Renal cortical epithelial cell (primary cell): ENCODE results near the gene RNF11. TPM values are rescaled to one million over a fixed set of nuclear protein-coding genes. Genes with fewer than 3 reads are reported as not detected.
A peak's percentile ranks its signal among the peaks of the same experiment; 100 is the strongest.
"Not testable (repeated sequence)": the region's sequence is repeated elsewhere in the genome, so short reads cannot be mapped to it uniquely, and the experiment has no call there.

Experiments used
- DNase-seq: peaks from one replicate; pipeline ENCODE4 v3.0.0-alpha.2; 2011; ENCODE audit warnings: low read depth
- total RNA-seq: library from RNA; depleted of rRNA; stranded (reverse); fragments of >200 nt; gene quantifications from 2 replicates; pipeline ENCODE4 v1.2.3, GENCODE V29; 2014

RNF11 gene, protein sequence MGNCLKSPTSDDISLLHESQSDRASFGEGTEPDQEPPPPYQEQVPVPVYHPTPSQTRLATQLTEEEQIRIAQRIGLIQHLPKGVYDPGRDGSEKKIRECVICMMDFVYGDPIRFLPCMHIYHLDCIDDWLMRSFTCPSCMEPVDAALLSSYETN
- 117 and 165 TPM in 2 replicates for total RNA-seq

DNA sequence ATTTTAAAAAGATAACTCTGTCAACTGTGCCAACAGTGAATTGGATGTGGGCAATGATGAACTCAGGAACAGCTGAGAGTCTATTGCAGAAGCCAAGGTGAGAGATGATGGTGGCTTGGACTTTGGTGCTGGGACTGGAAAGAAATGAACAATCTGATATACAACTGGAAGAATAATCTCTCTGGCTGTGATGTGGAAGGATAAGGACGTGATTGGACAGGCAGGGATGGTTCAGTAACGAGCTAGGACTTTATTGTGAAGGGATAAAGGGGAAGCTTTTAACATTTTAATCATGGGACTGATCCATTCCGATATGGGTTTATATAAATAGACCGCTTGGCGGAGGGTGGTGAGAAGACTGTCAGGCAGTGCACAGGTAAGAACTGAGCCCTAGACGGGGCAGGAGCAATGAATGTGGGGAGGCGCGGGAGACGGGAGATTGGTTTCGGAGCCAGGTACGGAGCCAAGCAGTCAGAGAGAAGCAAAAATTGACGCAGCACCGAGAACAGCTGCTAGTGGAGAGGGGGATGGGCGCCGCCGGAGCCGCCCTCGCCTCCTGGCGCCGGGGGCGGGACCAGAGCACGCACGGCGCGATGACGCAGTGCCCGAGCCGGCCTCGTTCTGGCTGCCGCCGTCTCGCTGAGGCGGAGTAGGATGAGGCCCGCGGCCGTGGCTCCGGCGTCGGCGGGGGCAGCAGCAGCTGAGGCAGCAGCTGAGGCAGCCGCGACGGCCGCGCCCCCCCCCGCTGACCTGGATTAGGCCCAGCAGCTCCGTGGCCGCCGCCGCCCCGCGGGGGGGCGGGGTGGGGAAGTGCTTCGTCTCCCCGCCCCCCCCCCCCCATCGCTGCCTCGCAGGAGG, at the start of gene RNF11:
TSS of gene RNF11 (plus strand) at position 601 of the 858 bp plus-strand sequence. CDS start 484 bp downstream, outside the sequence.
- peak; percentile 64 for DNase-seq

DNA sequence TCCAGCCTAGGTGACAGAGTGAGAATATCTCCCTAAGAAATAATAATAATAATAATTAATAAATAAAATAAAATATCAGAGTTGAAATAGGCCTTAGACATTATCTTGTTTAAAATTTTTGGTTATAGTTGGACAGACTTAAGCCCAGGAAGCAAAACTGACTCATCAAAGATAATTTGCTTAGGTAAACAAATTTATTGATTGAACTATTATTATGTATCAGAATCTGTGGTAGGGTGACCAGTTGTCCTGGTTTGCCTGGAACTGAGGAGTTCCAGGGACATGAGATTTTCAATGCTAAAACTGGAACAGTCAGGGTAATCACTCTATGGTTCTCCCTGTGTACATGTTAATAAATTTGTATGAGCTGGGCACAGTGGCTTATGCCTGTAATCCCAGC, 47.8 kb upstream of the RNF11 start:
- no peak for DNase-seq

DNA sequence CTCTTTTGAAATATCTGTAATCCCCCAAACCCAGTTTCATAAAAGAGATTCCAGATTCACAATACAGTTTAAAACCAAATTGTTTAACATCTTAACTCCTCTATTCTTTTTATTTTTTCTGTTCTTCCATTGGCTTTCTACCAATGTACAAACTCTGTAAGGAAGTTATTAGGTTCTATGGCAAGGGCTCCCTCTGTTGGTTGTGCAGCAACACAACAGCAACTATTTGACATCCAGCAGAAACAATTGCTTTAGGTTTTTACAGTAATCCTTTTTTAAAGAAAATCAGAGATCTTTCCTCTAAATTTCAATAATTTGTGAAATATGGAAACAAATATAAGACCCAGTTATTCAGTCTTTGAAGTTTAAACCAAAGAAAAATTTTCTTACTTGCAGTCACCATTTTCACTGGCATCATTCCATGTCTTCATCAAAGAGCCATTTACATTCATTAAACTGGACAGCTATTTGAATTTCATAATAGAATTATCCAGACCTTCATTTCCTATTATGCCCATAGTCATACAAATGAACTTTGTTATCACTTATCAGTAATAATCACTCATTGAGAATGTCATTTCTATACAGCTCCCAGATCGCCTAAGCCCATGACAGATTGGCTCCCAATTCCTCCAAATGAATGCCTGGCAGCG, 46.5 kb upstream of the RNF11 start:
- peak; percentile 74 for DNase-seq

DNA sequence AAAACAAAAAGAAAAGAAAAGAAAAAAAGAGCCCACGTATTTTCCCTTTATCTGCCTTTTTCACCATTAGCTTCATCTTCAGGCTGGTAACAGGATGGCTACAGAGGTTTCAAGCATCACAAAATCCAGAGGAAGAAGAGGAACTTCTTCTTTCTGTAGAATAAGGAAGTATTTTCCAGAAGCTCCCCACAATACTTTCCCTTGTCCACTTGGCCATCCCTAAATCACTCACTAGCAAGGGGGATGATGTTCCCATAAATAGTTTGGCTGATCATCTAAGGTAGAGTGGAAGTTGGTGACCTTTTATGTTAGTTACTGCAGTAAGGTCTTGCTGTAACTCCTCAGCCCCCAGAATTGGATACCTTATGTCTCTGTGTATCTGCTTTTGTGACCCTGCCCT, 45.1 kb upstream of the RNF11 start:
- no peak for DNase-seq

DNA sequence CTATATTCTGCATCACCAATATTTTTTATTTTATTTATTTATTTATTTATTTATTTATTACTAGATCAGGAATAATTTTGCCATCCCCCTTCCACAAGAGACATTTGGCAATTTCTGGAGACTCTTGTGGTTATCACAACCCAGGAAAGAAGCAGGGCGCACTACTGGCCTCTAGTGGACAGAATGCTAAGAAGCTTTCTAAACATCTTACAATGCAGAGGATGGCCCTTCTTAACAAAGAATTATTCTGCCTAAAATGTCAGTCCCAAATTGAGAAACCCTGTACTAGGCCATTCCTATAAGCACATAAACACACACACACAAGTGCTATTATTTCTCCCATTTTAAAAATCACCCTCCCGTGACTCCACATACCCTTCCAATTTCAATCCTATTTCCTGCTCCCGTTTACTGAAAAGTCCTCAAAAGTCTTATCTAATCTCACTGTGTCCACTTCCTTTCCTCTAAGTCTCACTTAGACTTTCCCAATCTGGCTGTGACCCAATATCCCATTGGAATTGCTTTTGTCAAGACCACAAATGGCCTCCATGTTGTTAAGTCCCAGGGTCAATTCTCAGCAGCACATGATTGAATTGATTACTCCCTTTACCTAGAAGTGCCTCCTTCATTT, 43.7 kb upstream of the RNF11 start:
- DNase-seq = peak; percentile 72

DNA sequence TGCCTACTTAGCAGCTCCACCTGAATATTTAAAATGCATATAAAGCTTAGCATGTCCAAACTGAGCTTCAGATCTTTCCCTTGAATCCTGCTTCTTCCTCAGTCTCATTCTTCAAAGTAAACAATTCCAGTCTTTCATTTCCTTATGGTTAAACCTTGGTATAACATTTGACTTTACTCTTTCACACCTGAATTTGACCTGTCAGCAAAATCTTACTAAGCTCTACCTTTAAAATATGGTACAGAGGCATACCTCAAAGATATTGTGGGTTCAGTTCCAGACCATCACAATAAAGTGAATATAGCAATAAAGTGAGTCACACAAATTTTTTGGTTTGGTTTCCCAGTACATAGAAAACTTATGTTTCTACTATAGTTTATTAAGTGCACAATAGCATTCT, 42.5 kb upstream of the RNF11 start:
- no peak for DNase-seq

DNA sequence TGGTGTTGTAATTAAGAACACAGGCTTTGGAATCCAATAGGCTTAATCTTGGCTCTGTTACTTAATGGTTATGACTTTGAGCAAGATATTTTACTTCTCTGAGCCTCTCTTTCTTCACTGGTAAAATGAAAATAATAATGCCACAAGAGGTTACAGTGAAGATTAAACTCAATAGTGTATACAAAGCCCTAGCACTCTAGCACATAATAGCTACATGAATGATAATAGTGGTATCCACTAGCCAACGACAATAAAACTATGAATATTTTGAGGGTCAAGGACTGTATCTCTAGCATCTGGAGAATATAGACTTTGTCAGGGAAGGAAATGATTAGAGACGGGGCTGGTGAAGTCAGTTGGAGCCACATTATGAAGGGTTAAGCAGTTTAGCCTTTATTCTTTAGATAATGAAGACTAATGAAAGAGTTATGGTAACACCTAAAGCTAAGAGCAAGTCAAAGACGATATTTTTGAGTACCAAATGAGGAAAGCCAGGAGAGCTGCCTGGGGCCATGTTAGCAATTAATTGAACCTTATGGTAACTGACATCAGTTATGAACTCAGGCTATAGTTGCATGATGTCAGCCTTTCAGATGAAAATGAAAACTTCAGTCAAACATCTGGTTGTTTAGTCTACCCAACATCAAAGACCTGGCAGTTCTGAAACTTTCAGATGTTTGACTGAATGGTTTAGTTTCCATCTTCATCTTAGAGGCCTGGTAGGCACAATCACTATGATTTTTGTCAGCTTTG, 32.8 kb upstream of the RNF11 start:
- DNase-seq = no peak

DNA sequence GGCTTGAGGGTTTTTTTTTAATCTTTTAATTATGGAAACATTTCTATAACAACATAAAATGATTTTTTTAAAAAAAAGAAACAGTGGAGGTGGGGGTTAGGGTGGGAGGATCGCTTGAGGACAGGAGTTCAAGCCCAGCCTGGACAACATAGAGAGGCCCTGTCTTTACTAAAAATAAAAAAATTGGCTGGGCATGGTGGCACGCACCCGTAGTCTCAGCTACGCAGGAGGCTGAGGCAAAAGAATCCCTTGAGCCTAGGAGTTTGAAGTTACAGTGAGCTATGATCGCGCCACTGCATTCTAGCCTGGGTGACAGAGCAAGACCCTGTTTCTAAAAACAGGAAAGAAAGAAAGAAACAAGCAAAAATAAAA, 32.2 kb upstream of the RNF11 start:
- no peak for DNase-seq

DNA sequence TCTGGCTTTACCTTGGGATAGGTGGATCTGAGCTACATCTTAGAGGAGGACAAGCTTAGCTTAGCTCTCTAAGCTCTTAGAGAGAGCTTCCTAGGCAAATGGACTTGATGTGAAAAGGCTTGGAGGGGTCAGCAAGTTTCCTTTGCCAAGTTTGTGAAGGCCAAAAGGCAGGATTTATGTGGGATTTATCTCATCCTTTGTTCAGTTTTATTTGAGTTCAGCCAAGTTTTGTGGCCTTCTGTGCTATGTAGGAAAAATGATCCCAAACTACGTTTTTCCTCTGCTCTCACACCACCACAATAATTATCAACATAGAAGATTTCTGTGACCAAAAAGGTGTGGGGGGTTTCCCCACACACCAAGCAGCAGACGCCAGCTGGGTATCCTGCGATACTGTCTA, 26.0 kb upstream of the RNF11 start:
- DNase-seq = no peak

DNA sequence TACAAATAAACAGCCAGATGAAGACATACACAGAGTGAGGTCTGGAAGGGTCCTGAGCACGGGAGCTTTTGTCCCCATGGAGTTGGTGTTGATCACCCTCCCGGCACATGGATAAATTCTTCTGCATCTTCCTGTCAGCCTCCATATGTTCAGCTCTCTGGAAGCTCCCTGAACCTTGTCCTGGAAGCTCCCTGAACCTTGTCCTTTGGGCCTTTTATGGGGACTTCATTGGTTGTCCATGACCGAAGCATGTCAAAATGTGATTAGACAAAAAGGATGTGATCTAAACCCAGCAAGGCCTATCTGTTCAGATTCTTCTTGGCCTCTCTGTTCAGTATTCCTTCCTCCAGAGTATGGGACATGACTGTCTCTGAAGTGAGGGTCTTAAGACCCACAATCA, 25.4 kb upstream of the RNF11 start:
- no peak for DNase-seq

DNA sequence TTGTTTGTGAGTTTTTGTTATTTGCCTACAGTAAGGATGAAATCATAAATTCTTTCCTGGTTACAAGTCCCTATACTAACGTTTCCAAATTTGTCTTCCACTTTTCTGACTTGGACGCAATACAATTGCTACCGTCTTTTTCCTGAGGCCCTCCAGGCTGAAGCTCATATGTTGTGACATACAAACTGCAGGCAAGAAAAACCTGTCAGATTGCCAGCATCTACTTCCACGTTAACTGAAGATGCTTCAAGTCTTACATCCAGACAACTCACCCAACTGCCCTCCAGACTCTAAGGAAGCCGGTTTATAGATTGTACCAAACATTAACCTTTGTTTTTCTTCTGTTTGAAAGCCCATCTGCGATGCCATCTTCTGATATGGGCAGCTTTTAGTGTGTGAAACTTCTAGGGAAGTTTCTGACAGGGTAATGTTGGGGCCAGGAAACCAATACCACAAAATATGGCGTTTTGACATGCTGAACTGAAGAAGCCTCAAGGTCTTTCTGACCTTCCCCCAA, 21.4 kb upstream of the RNF11 start:
- no peak for DNase-seq

DNA sequence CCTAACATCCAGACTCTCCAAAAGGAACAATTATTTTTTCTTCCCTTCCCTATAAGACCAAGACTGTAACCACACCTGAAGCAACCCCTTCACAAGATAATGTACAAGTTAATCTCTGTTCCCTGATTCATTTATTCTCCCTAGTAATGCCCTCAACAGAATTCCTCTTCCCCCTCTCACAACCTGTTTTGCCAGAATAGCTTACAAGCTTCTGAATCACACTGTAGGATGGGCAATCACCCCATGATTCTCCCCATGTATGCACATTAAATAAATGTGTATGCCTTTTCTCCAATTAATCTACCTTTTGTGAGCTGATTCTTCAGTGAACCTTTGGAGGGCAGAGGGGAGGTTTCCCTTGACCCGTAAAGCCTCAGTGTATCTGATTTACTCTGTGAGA, 20.9 kb upstream of the RNF11 start:
- DNase-seq = no peak

DNA sequence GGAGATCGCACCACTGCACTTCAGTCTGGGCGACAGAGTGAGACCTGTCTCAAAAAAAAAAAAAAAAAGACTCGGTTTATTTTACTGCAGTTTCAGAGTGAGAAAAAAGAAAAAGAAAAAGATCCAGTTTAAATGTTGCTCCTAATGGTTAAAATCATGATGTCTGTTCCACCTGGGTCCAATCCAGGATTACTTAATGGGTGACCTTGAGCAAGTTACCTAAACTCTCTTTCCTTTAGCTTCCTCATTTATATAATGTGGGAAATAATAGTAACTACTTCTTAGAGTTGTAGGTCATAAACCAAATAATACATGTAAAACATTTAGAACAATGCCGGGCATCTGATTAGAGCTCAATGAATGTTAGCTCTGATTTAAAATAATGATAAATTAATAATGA, 19.4 kb upstream of the RNF11 start:
- DNase-seq = no peak

DNA sequence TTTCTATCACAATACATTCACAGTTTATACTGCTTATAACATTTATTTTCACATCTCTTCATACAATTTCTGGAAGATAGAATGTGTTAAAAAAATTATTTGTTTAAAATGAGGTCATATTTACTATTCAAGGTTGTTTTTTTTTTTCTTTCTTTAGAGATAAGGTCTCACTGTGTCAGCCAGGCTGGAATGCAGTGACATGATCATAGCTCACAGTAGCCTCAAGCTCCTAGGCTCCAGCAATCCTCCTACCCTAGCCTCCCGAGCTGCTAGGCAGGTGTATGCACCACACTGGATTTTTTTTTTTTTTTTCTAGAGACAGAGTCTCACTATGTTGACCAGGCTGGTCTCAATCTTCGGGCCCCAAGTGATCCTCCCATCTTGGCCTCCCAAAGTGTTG, 19.0 kb upstream of the RNF11 start:
- DNase-seq = no peak

DNA sequence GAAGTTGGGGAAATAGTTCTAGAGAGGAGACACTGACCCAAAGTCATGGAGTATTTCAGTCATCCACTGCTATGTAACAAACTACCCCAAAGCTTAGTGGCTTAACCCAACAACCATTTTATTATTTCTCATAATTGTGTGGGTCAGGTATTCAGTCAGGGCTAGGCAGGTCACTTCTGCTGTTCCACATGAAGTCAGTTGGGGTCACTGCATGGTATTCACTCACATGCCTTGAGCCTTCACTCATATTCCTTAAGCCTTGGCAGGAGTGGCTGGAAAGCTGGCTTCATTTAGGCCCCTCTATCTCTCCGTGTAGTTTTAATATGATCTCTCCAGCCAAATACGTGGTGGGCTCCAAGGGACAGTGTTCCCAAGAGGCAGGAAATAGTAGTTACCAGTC, 17.5 kb upstream of the RNF11 start:
- no peak for DNase-seq

DNA sequence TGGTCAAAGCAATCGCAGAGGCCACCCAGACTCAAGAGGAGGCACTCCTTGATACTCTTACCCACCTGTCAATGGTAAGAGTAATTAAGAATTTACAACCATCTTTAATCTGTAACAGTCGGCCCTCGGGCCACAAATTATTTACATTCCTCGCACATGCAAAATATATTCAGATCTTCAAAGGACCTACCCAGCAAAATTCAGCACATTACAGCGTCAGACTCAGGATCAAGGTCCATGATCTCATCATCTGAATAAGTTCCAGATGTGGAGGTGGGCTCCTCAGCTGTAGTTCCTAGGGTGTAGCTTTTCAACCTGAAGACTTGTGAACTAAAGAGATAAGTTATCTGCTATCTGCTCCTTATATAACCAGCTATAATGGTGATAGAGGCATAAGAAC, 17.1 kb upstream of the RNF11 start:
- DNase-seq = no peak

DNA sequence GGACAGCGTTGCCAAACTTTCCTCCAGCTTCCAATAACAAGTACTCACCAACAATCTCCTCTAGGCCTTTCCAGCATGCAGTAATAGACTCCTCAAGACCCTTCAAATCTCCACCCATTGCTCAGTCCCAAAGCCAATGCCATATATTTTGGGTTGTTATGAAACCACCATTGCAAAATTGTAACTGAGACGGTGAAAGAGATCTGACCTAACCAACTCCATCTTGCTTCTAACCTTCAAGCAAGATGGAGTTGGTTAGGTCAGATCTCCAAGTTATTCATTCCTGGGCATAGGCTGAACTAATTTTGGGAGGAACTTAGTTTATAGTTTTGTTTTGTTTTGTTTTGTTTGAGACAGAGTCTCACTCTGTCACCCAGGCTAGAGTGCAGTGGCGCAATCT, 14.5 kb upstream of the RNF11 start:
- not testable (repeated sequence) for DNase-seq

DNA sequence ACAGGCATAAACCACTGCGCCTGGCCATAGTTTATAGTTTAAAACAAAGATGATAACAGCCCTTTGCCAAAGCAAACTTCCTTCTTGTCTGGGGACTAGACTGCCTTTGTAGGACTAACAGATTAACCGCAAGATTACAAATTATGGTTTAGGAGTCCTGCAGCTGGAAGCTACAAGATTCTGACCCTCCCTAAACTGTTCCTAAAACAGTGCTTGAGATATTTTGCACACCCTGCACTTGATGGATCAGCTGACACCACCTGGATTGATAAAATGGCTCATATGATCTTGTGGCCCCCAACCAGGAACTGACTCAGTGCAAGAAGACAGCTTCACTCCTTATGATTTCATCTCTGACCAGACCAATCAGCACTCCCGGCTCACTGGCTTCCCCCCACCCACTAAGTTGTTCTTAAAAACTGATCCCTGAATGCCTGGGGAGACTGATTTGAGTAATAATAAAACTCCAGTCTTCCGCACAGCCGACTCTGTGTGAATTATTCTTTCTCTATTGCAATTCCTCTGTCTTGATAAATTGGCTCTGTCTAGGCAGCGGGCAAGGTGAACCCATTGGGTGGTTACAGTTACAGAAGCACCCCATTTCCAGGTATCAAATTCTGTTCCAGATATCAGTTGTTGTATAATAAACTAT, 13.8 kb upstream of the RNF11 start:
- DNase-seq = no peak

DNA sequence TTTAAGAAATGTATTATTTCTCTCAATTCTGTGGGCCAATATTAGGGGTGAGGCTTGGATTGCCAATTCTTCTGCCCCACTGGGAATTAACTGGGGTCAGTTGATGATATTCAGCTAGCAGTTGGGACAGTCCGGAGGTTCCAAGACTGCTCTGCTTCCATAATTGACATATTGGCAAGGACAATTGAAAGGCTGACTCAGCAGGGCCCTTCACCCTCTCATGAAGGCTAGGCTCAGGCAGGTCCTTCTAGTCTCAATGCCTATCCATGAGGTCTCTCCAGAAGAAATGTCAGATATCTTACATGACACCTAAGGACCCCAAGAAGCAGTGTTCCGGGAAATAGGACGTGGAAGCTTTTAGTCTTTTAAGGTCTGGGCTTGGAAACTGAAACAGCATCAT, 13.3 kb upstream of the RNF11 start:
- no peak for DNase-seq

DNA sequence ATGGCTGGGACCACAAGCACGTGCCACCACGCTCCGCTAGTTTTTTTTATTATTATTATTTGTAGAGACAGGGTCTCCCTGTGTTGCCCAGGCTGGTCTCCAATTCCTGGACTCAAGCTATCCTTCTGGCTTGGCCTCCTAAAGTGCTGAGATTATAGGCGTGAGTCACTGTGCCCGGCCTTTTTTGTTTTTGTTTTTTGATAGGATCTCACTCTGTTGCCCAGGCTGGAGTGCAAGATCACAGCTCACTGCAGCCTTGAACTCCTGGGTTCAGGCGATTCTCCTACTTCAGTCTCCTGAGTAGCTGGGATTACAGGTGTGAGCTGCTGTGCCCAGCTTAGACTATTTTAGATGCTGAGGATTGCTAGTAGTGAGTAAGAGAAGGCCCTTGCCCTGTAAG, 11.8 kb upstream of the RNF11 start:
- no peak for DNase-seq
